WTC11 (cell line): ENCODE data around the gene KCNIP2. TPM values are rescaled to one million over a fixed set of nuclear protein-coding genes. Genes with fewer than 3 reads are reported as not detected.

Experiments
- CREM ChIP-seq: sonication (generic); formaldehyde crosslinking; IDR thresholded peaks from 2 replicates; pipeline ENCODE4 v1.8.1; 2022; ENCODE audit warnings: mild to moderate bottlenecking, missing genetic modification reagents, moderate library complexity
- ELF4 ChIP-seq: sonication (generic); formaldehyde crosslinking; IDR thresholded peaks from 2 replicates; pipeline ENCODE4 v1.8.1; 2022; ENCODE audit warnings: low read depth, mild to moderate bottlenecking, moderate library complexity, missing genetic modification reagents
- GABPB1 ChIP-seq: sonication (generic); formaldehyde crosslinking; IDR thresholded peaks from 2 replicates; pipeline ENCODE4 v1.8.1; 2023; ENCODE audit warnings: mild to moderate bottlenecking, missing genetic modification reagents
- GTF2I ChIP-seq: fragments of 250-450 bp; sonication (Bioruptor Pico); conservative IDR thresholded peaks from 2 replicates; pipeline ENCODE4 v1.4.0; 2021; ENCODE audit warnings: mild to moderate bottlenecking
- JAZF1 ChIP-seq: fragments of 250-450 bp; sonication (Bioruptor Pico); IDR thresholded peaks from 2 replicates; pipeline ENCODE4 v1.9.0; 2021; ENCODE audit warnings: moderate library complexity, mild to moderate bottlenecking, inconsistent platforms
- MYBL2 ChIP-seq: sonication (generic); formaldehyde crosslinking; IDR thresholded peaks from 2 replicates; pipeline ENCODE4 v1.8.1; 2023; ENCODE audit warnings: mild to moderate bottlenecking, moderate library complexity, missing genetic modification reagents
- NFATC4 ChIP-seq: fragments of 250-450 bp; sonication (Bioruptor Pico); IDR thresholded peaks from 2 replicates; pipeline ENCODE4 v1.9.0; 2021; ENCODE audit warnings: mild to moderate bottlenecking
- NFE2L1 ChIP-seq: sonication (generic); formaldehyde crosslinking; IDR thresholded peaks from 2 replicates; pipeline ENCODE4 v1.8.1; 2023; ENCODE audit warnings: missing genetic modification reagents
- NR1H2 ChIP-seq: sonication (generic); formaldehyde crosslinking; IDR thresholded peaks from 2 replicates; pipeline ENCODE4 v1.9.0; 2021; ENCODE audit warnings: mild to moderate bottlenecking, moderate library complexity, missing genetic modification reagents
- OVOL2 ChIP-seq: fragments of 250-450 bp; sonication (Bioruptor Pico); IDR thresholded peaks from 2 replicates; pipeline ENCODE4 v1.9.0; 2021; ENCODE audit warnings: mild to moderate bottlenecking, borderline replicate concordance
- RELA ChIP-seq: sonication (generic); formaldehyde crosslinking; IDR thresholded peaks from 2 replicates; pipeline ENCODE4 v1.8.1; 2022; ENCODE audit warnings: missing genetic modification reagents, mild to moderate bottlenecking, borderline replicate concordance
- SOX15 ChIP-seq: fragments of 250-450 bp; sonication (Bioruptor Pico); IDR thresholded peaks from 2 replicates; pipeline ENCODE4 v1.9.0; 2021; ENCODE audit warnings: mild to moderate bottlenecking
- TEAD1 ChIP-seq: sonication (generic); formaldehyde crosslinking; IDR thresholded peaks from 2 replicates; pipeline ENCODE4 v1.8.0; 2022; ENCODE audit warnings: mild to moderate bottlenecking, missing genetic modification reagents
- TP53 ChIP-seq: sonication (generic); formaldehyde crosslinking; IDR thresholded peaks from 2 replicates; pipeline ENCODE4 v1.8.1; 2023; ENCODE audit warnings: mild to moderate bottlenecking, missing genetic modification reagents
- ZBTB21 ChIP-seq: sonication (generic); formaldehyde crosslinking; IDR thresholded peaks from 2 replicates; pipeline ENCODE4 v1.8.1; 2023; ENCODE audit warnings: mild to moderate bottlenecking, missing genetic modification reagents, borderline replicate concordance
- ZNF138 ChIP-seq: sonication (generic); formaldehyde crosslinking; conservative IDR thresholded peaks from 2 replicates; pipeline ENCODE4 v1.8.1; 2022; ENCODE audit warnings: mild to moderate bottlenecking, moderate library complexity, missing genetic modification reagents
- ZNF219 ChIP-seq: sonication (generic); formaldehyde crosslinking; IDR thresholded peaks from 2 replicates; pipeline ENCODE4 v1.8.0; 2023; ENCODE audit warnings: missing genetic modification reagents, mild to moderate bottlenecking, borderline replicate concordance
- ZNF396 ChIP-seq: fragments of 250-450 bp; sonication (Bioruptor Pico); IDR thresholded peaks from 2 replicates; pipeline ENCODE4 v1.8.0; 2021; ENCODE audit warnings: mild to moderate bottlenecking, moderate library complexity, borderline replicate concordance
- ZNF423 ChIP-seq: fragments of 250-450 bp; sonication (Bioruptor Pico); IDR thresholded peaks from 2 replicates; pipeline ENCODE4 v2.1.2; 2022; ENCODE audit warnings: mild to moderate bottlenecking, moderate library complexity
- total RNA-seq: library from RNA; stranded (reverse); gene quantifications from 3 replicates; pipeline ENCODE4 v1.2.3, GENCODE V29; 2021
- TF ChIP-seq, protein P1 (sequence below): sonication (generic); formaldehyde crosslinking; IDR thresholded peaks from 2 replicates; pipeline ENCODE4 v1.8.1; 2023; ENCODE audit warnings: mild to moderate bottlenecking, missing genetic modification reagents, moderate library complexity
- TF ChIP-seq, protein P2 (sequence below): fragments of 250-450 bp; sonication (Bioruptor Pico); IDR thresholded peaks from 2 replicates; pipeline ENCODE4 v2.1.2; 2022; ENCODE audit warnings: mild to moderate bottlenecking, moderate library complexity
- TF ChIP-seq, protein P3 (sequence below): sonication (generic); formaldehyde crosslinking; IDR thresholded peaks from 2 replicates; pipeline ENCODE4 v1.8.1; 2022; ENCODE audit warnings: low read depth, missing genetic modification reagents, borderline replicate concordance
- TF ChIP-seq, protein P4 (sequence below): sonication (generic); formaldehyde crosslinking; IDR thresholded peaks from 2 replicates; pipeline ENCODE4 v1.8.0; 2023; ENCODE audit warnings: missing genetic modification reagents
- TF ChIP-seq, protein P5 (sequence below): sonication (generic); formaldehyde crosslinking; IDR thresholded peaks from 2 replicates; pipeline ENCODE4 v1.8.0; 2023; ENCODE audit warnings: mild to moderate bottlenecking, missing genetic modification reagents
- TF ChIP-seq, protein P6 (sequence below): sonication (generic); formaldehyde crosslinking; IDR thresholded peaks from 2 replicates; pipeline ENCODE4 v1.8.1; 2022; ENCODE audit warnings: low read depth, mild to moderate bottlenecking, moderate library complexity, missing genetic modification reagents, borderline replicate concordance
- TF ChIP-seq, protein P7 (sequence below): sonication (generic); formaldehyde crosslinking; conservative IDR thresholded peaks from 2 replicates; pipeline ENCODE4 v1.8.1; 2022; ENCODE audit warnings: mild to moderate bottlenecking, missing genetic modification reagents

Gene KCNIP2
- total RNA-seq, 1 experiment from 2014 or later, result 5.2 TPM

DNA sequence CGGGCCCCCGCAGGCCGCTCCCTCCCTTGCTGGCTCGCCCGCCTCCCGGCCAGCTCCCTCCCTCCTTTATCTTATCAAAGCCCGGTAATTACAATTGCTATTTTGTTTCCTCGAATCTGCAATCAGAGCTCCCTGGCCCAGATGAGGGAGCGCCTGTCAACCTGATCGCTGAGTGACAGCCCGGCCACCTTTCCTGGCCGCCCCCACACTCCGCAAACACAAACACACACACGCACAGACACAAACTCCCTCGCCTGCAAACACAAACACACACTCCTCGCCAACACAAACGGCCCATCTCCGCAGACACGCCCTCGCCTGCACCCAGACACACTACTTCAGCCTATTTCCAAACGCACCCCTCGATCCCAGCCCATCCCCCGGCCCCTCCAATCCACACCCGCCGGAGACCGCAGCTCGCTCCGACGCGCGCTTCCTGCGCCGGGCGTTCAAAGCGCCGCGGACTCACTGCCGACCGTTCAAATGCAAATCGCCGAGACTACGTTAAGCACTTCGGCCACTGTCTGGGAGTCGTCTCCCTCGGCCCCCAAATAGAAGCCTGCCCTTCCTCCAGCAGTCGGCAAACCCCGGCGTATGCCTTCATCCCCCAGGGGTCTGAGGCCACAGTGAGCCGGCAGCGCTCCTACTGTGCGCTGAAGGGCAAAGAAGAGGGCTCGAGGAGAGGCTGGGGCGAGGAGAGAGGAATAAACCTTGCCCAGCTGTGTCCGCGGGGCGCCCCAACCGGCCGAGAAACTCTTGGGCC, 64.6 kb downstream of the KCNIP2 start (continued):
- TF ChIP-seq, protein P1, sequence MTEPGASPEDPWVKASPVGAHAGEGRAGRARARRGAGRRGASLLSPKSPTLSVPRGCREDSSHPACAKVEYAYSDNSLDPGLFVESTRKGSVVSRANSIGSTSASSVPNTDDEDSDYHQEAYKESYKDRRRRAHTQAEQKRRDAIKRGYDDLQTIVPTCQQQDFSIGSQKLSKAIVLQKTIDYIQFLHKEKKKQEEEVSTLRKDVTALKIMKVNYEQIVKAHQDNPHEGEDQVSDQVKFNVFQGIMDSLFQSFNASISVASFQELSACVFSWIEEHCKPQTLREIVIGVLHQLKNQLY, result no peak
- TF ChIP-seq NR1H2 (no peak), NFATC4 (CRISPR knock-in tag) (no peak), ELF4 (CRISPR knock-in tag) (no peak), CREM (no peak; the same call in 1 of the 2 replicates), TEAD1 (CRISPR knock-in tag) (no peak), ZNF423 (CRISPR knock-in tag) (peak; percentile 78; the same call in 1 of the 2 replicates), GABPB1 (no peak), ZBTB21 (CRISPR knock-in tag) (0 out of 2 replicates have a peak, but pooled peaks have one; percentile 23), TP53 (CRISPR knock-in tag) (no peak), ZNF138 (CRISPR knock-in tag) (no peak), JAZF1 (CRISPR knock-in tag) (no peak), SOX15 (CRISPR knock-in tag) (no peak), GTF2I (CRISPR knock-in tag) (no peak), NFE2L1 (peak; percentile 79; the same call in 1 of the 2 replicates), ZNF219 (CRISPR knock-in tag) (no peak), ZNF396 (CRISPR knock-in tag) (no peak), OVOL2 (CRISPR knock-in tag) (no peak), RELA (CRISPR knock-in tag) (0 out of 2 replicates have a peak, but pooled peaks have one; percentile 6), MYBL2 (CRISPR knock-in tag) (peak; percentile 56; the same call in 1 of the 2 replicates)
- TF ChIP-seq, protein P2, sequence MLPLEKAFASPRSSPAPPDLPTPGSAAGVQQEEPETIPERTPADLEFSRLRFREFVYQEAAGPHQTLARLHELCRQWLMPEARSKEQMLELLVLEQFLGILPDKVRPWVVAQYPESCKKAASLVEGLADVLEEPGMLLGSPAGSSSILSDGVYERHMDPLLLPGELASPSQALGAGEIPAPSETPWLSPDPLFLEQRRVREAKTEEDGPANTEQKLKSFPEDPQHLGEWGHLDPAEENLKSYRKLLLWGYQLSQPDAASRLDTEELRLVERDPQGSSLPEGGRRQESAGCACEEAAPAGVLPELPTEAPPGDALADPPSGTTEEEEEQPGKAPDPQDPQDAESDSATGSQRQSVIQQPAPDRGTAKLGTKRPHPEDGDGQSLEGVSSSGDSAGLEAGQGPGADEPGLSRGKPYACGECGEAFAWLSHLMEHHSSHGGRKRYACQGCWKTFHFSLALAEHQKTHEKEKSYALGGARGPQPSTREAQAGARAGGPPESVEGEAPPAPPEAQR, result no peak
- TF ChIP-seq, protein P3, sequence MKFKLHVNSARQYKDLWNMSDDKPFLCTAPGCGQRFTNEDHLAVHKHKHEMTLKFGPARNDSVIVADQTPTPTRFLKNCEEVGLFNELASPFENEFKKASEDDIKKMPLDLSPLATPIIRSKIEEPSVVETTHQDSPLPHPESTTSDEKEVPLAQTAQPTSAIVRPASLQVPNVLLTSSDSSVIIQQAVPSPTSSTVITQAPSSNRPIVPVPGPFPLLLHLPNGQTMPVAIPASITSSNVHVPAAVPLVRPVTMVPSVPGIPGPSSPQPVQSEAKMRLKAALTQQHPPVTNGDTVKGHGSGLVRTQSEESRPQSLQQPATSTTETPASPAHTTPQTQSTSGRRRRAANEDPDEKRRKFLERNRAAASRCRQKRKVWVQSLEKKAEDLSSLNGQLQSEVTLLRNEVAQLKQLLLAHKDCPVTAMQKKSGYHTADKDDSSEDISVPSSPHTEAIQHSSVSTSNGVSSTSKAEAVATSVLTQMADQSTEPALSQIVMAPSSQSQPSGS, result no peak
- TF ChIP-seq, protein P4, sequence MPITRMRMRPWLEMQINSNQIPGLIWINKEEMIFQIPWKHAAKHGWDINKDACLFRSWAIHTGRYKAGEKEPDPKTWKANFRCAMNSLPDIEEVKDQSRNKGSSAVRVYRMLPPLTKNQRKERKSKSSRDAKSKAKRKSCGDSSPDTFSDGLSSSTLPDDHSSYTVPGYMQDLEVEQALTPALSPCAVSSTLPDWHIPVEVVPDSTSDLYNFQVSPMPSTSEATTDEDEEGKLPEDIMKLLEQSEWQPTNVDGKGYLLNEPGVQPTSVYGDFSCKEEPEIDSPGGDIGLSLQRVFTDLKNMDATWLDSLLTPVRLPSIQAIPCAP (CRISPR knock-in tag), result no peak
- TF ChIP-seq, protein P5, sequence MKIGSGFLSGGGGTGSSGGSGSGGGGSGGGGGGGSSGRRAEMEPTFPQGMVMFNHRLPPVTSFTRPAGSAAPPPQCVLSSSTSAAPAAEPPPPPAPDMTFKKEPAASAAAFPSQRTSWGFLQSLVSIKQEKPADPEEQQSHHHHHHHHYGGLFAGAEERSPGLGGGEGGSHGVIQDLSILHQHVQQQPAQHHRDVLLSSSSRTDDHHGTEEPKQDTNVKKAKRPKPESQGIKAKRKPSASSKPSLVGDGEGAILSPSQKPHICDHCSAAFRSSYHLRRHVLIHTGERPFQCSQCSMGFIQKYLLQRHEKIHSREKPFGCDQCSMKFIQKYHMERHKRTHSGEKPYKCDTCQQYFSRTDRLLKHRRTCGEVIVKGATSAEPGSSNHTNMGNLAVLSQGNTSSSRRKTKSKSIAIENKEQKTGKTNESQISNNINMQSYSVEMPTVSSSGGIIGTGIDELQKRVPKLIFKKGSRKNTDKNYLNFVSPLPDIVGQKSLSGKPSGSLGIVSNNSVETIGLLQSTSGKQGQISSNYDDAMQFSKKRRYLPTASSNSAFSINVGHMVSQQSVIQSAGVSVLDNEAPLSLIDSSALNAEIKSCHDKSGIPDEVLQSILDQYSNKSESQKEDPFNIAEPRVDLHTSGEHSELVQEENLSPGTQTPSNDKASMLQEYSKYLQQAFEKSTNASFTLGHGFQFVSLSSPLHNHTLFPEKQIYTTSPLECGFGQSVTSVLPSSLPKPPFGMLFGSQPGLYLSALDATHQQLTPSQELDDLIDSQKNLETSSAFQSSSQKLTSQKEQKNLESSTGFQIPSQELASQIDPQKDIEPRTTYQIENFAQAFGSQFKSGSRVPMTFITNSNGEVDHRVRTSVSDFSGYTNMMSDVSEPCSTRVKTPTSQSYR (CRISPR knock-in tag), result peak; percentile 22; the same call in 1 of the 2 replicates
- TF ChIP-seq, protein P6, sequence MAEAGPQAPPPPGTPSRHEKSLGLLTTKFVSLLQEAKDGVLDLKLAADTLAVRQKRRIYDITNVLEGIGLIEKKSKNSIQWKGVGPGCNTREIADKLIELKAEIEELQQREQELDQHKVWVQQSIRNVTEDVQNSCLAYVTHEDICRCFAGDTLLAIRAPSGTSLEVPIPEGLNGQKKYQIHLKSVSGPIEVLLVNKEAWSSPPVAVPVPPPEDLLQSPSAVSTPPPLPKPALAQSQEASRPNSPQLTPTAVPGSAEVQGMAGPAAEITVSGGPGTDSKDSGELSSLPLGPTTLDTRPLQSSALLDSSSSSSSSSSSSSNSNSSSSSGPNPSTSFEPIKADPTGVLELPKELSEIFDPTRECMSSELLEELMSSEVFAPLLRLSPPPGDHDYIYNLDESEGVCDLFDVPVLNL (CRISPR knock-in tag), result no peak
- TF ChIP-seq, protein P7, sequence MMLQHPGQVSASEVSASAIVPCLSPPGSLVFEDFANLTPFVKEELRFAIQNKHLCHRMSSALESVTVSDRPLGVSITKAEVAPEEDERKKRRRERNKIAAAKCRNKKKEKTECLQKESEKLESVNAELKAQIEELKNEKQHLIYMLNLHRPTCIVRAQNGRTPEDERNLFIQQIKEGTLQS, result no peak
